GM19395 (cell line): ENCODE data around the gene TM2D1.
A peak's percentile ranks its signal among the peaks of the same experiment; 100 is the strongest.

Experiments used
- ATAC-seq: cut with Tn5 transposase; IDR thresholded peaks from one replicate; pipeline ENCODE4 v1.9.1; 2021; ENCODE audit warnings: mild to moderate bottlenecking, moderate library complexity; ENCODE audit not compliant: unreplicated experiment

TM2D1 gene

DNA sequence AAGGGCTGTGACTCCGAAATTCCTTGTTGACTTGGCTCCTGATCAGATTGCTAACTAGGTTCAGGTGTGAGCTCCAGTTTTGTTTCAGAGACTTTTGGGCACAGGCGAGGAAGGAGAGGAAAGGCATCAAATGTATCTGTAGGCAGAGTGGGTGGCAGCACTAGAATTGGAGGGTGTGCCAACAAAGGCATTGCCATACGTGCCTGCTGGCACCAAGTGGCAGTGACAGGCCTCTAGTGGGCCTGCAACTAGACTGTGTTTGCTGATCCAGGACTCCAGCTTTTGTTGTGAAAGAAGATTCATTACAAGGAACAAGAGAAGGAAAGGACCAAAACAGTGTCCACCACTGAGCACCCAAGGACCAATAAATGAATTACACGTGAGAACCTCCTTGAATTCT, 79.5 kb downstream of the TM2D1 start:
- no peak for ATAC-seq

- no peak for ATAC-seq
These were observed 80.6 kb downstream of the TM2D1 start for GRCh38 chr1:61644303-61644702.

DNA sequence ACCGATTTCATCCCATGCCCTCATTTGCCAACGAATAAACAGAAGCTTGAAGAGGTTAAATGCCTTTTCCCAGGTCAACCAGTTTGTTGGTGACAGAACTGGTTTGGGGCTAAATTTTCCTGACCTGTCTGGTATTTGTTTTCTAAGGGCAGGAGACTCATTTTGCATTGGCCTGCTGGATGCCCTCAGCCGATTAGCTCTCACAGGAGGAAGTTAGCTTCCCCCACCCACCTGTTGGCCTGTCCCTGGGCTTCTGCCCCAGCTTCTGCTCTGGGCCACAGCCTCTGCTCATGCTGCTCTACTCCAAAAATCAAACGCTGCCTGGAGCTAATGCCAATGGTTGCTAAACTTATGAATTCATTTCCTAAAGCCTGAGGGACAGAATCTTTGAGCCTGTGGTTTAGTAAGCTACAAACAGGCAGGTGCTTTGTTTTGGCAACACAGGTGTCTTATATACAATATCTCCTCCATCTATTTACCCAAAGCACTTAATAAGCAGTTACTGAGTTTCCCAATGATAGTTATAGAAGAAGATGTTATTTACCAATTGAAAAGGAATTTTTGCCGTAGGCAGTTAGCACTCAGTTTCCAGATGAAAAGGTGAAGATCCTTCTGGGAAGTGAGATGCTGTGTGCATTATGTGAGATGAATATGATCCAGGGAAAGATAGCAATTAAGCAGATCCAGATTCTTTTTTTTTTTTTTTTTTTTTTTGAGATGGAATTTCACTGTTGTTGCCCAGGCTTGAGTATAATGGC, 82.3 kb downstream of the TM2D1 start:
- no peak for ATAC-seq

GRCh38 chr1:61641578-61642336, 83.2 kb downstream of the TM2D1 start:
- peak; percentile 99 for ATAC-seq

DNA sequence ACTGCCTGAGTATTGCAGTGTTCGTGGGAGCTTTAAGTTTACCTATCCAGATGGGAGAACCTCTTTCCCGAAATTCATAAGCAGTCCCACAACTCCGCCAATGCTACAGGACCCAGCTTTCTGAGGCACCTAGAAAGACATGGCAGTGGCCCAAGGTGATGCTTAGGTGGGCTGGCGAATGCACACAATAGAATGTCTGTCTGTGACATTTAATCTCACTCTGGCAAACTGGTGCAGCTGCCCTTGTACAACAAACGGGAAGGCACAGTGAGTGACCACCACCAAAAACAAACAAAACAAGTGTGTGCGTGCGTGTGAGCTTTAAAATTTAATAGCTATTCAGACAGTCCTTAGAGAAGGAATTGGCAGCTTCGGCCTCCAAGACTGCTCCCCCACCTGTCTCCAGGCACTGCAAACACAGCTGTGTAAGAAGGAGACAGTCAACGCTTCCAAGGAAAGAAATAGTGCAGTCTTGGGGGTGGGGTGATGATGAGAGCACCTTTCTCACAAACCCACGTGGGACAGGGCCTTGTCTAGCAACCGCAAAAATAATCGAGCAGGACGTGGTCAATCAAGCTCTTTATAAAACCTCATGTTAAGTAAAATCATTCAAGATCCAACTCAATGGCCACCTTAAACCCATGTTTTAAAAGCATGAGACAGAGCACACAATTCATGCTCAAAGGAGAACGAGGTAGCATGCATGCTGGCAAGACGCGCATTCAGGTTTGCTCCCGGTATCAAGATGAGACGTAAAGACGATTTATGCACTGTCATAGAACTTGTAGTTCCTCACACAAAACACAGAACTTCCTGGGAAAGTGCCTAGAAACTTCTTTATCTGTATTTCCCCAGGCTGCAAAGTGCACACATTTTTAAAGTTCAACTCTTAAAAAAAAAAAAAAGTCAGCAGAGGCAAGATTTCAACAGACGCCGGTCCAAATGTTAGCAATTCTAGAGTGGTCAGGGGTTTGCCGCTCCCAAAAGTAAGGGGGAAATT, 84.1 kb downstream of the TM2D1 start:
- ATAC-seq: no peak

GRCh38 chr1:61639608-61640336, 85.2 kb downstream of the TM2D1 start:
- ATAC-seq: no peak

DNA sequence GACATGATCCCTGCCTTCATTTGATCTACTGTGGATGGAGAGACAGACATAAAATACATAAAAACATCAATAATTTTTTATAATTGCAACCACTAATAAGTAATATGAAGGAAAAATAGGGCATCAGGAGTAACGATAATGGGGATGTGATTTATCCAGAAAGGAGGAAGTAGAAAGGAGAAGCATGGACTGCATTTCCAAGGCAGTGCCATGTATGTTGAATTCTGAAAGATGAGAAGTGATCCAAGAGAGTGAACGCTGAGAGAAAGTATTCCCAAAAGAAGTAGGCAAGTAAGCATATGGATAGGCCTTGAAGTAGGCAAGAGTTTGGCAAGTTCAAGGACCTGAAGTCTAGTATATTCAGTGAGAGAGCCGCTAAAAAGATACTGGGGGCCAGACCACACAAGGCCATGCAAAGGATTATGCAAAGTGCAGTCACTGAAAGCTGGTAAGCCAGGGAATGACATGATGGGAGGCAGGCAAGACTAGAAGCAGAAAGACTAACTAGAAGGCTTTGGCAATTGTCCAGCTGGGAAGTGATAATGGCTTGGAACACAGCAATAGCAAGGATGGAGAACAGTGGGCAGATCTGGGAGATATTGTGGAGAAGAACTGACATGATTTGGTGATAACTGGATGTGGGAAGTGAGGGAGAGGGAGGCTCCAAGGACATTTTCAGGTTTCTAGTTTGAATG, 85.9 kb downstream of the TM2D1 start:
- no peak for ATAC-seq

DNA sequence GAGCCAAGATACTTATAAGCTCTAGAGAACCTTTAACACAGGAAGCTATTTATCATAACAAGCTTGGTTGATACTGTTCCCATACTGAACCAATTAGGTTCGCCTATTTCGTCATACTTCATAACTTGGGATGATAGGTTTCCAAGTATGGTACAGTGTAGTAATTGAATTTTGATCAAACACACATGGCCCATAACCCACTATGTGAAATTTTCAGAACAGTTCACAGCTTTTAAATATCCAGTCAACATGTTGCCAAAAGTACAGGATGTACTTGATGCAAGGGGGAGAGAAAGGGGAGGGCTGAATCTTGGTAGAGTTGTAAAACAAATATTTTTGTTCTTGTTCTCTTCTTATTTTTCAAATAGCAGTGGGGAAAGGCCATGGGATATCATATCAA, 86.6 kb downstream of the TM2D1 start:
- no peak for ATAC-seq

DNA sequence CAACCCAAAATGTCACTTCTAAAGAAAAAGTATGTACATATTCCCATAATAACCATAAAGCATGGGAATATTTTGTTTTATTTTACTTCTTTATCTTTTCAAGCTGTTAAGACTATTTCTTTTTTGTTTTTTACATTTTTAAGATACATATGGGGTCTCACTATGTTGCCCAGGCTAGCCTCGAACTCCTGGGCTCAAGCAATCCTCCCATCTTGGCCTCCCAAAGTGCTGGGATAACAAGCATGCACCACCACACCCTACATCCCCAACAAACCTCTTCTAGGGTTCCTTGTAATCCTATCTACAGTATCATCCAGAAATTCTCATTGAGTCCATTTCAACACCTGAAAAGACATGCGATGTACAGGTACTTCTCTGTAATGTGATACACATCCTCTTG, 87.5 kb downstream of the TM2D1 start:
- ATAC-seq: no peak

DNA sequence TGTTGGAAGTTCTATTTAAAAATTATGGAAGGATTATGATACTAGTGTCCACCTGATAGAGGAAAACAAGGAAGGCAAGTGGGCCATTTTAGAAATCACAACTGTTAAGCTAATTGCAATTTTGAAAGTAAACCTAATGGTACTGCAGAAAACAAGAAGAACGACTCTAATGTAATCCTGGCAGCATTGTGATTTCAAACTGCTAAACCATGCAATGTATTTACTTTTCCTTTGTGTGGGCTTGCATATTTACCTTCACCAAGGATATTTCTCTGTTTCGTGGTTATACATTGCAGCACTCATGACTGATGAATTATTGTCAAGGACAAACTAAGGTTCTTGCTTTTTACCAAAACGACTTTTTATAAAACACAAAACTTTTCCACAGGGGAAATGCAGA, 88.1 kb downstream of the TM2D1 start:
- no peak for ATAC-seq

- ATAC-seq: no peak
These were observed 88.6 kb downstream of the TM2D1 start for GRCh38 chr1:61636376-61636775.

DNA sequence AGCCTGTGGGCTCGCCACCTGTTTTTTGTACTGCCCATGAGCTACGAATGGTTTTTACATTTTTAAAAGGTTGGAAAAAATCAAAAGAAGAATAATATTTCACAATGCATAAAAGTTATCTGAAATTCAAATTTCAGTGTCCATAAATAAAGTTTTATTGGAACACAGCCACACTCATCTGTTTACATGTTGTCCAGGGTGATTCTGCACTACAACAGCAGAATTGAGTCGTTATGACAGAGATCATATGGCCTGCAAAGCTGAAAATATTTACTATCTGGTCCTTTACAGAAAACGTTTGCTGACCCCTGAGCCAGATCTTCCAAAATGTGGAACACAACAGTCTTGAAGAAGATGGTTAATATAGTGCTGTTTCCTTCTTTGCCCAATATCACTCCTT, 89.4 kb downstream of the TM2D1 start:
- no peak for ATAC-seq

GRCh38 chr1:61631436-61631835, 93.5 kb downstream of the TM2D1 start:
- ATAC-seq: no peak
